GM18951 (cell line): ENCODE results near the gene TES.

Experiments
- POLR2A ChIP-seq: IDR thresholded peaks from 4 replicates; pipeline ENCODE4 v1.6.1; 2011; ENCODE audit warnings: mild to moderate bottlenecking; ENCODE audit not compliant: insufficient read length, insufficient read depth; ENCODE audit errors: extremely low read depth
- in situ Hi-C: fragments of 300-500 bp; cut with MboI; formaldehyde crosslinking; loops from one replicate; pipeline ENCODE4 v1.12.0; 2022; ENCODE audit warnings: low sequenced_read_pairs, mixed read lengths, inconsistent platforms; ENCODE audit not compliant: unreplicated experiment

Gene TES

GRCh38 chr7:116258734-116259133, 48.4 kb downstream of the TES start:
- in situ Hi-C loops: loop anchor here (25.0 kb wide), 2 partner anchors 329 to 529 kb away; no protein-coding TSS in a partner anchor

GRCh38 chr7:116259156-116259870, 49.0 kb downstream of the TES start:
- in situ Hi-C loops: loop anchor here (25.0 kb wide), 2 partner anchors 328 to 528 kb away; no protein-coding TSS in a partner anchor
- TF ChIP-seq POLR2A: no peak

More at GRCh38 chr7:116258734-116259133, 48.4 kb downstream of the TES start:
- TF ChIP-seq POLR2A: no peak

- no peak for TF ChIP-seq POLR2A
- in situ Hi-C loops: loop anchor here (25.0 kb wide), 2 partner anchors 327 to 527 kb away; no protein-coding TSS in a partner anchor
Observed at GRCh38 chr7:116259871-116260440, 49.6 kb downstream of the TES start.

- in situ Hi-C loops: loop anchor here (25.0 kb wide), 2 partner anchors 325 to 525 kb away; no protein-coding TSS in a partner anchor
- no peak for TF ChIP-seq POLR2A
Observed at GRCh38 chr7:116261904-116262303, 51.6 kb downstream of the TES start.

- in situ Hi-C loops: loop anchor here (25.0 kb wide), 2 partner anchors 321 to 521 kb away; no protein-coding TSS in a partner anchor
- TF ChIP-seq POLR2A: no peak
Observed at GRCh38 chr7:116265881-116266280, 55.5 kb downstream of the TES start.

- in situ Hi-C loops: loop anchor here (25.0 kb wide), 2 partner anchors 318 to 518 kb away; no protein-coding TSS in a partner anchor
- TF ChIP-seq POLR2A: no peak
Observed at GRCh38 chr7:116269466-116269865, 59.1 kb downstream of the TES start.

GRCh38 chr7:116271161-116271913, 61.0 kb downstream of the TES start:
- no peak for TF ChIP-seq POLR2A
- in situ Hi-C loops: loop anchor here (25.0 kb wide), 2 partner anchors 316 to 516 kb away; no protein-coding TSS in a partner anchor

GRCh38 chr7:116271963-116272886, 61.9 kb downstream of the TES start:
- in situ Hi-C loops: loop anchor here (25.0 kb wide), 2 partner anchors 315 to 515 kb away; no protein-coding TSS in a partner anchor
- TF ChIP-seq POLR2A: no peak

- no peak for TF ChIP-seq POLR2A
- in situ Hi-C loops: loop anchor here (25.0 kb wide), 2 partner anchors 314 to 514 kb away; no protein-coding TSS in a partner anchor
Observed at GRCh38 chr7:116273283-116273917, 63.1 kb downstream of the TES start.

GRCh38 chr7:116273918-116274301, 63.6 kb downstream of the TES start:
- in situ Hi-C loops: loop anchor here (25.0 kb wide), 2 partner anchors 313 to 513 kb away; no protein-coding TSS in a partner anchor
- no peak for TF ChIP-seq POLR2A

- no peak for TF ChIP-seq POLR2A
- in situ Hi-C loops: no loop called here
Observed at GRCh38 chr7:116277070-116277469, 66.7 kb downstream of the TES start.
